ENCODE measurements around the gene RALGPS1.

- TF ChIP-seq CTCF (IDR thresholded peaks at IDR 0.05 in 8 of 11, conservative IDR thresholded peaks at IDR 0.05 in 3 of 11) (no peak), POLR2AphosphoS5 (IDR thresholded peaks at IDR 0.05) (no peak), POLR2A (IDR thresholded peaks at IDR 0.05) (no peak)
These were observed 42.5 kb downstream of the RALGPS1 start for GRCh38 chr9:126956917-126957686.
